ENCODE results near the gene PRR5L. TPM values are rescaled to one million over a fixed set of nuclear protein-coding genes. Genes with fewer than 3 reads are reported as not detected.
A peak's percentile ranks its signal among the peaks of the same experiment; 100 is the strongest.

The PRR5L gene
- total RNA-seq, 1 donor from 2014 or later = 103 TPM

- no peak overlapping the region for H3K4me3 Mint-ChIP-seq (ENCODE audit: unreplicated experiment)
- peak overlapping the region; percentile 99 for H3K27ac Mint-ChIP-seq (ENCODE audit: unreplicated experiment)
- H3K4me1 Mint-ChIP-seq (ENCODE audit: unreplicated experiment) = peaks cover 71% of the 10 kb centered on the region
- DNase-seq (ENCODE audit: extremely low spot score, unreplicated experiment) = no peak
- TF ChIP-seq, protein P1, sequence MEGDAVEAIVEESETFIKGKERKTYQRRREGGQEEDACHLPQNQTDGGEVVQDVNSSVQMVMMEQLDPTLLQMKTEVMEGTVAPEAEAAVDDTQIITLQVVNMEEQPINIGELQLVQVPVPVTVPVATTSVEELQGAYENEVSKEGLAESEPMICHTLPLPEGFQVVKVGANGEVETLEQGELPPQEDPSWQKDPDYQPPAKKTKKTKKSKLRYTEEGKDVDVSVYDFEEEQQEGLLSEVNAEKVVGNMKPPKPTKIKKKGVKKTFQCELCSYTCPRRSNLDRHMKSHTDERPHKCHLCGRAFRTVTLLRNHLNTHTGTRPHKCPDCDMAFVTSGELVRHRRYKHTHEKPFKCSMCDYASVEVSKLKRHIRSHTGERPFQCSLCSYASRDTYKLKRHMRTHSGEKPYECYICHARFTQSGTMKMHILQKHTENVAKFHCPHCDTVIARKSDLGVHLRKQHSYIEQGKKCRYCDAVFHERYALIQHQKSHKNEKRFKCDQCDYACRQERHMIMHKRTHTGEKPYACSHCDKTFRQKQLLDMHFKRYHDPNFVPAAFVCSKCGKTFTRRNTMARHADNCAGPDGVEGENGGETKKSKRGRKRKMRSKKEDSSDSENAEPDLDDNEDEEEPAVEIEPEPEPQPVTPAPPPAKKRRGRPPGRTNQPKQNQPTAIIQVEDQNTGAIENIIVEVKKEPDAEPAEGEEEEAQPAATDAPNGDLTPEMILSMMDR (IDR thresholded peaks at IDR 0.05) = no peak
- peaks cover 42% of the 10 kb centered on the region for H3K36me3 Mint-ChIP-seq (ENCODE audit: unreplicated experiment)
- H3K27me3 Mint-ChIP-seq (ENCODE audit: unreplicated experiment) = no peaks in the 10 kb centered on the region
- no peaks in the 10 kb centered on the region for H3K9me3 Mint-ChIP-seq (ENCODE audit: unreplicated experiment)
Measured at GRCh38 chr11:36458129-36458915, 162.2 kb downstream of the PRR5L start.

- no peak overlapping the region for H3K4me3 Mint-ChIP-seq (ENCODE audit: unreplicated experiment)
- no peak for DNase-seq (ENCODE audit: extremely low spot score, unreplicated experiment)
- peak overlapping the region; percentile 44 for H3K27ac Mint-ChIP-seq (ENCODE audit: unreplicated experiment)
- H3K9me3 Mint-ChIP-seq (ENCODE audit: unreplicated experiment) = no peaks in the 10 kb centered on the region
- H3K27me3 Mint-ChIP-seq (ENCODE audit: unreplicated experiment) = no peaks in the 10 kb centered on the region
- TF ChIP-seq, protein P1 (IDR thresholded peaks at IDR 0.05) = no peak
- peaks cover 71% of the 10 kb centered on the region for H3K4me1 Mint-ChIP-seq (ENCODE audit: unreplicated experiment)
- peaks cover 46% of the 10 kb centered on the region for H3K36me3 Mint-ChIP-seq (ENCODE audit: unreplicated experiment)
Measured at GRCh38 chr11:36459046-36459445, 163.0 kb downstream of the PRR5L start.

DNA sequence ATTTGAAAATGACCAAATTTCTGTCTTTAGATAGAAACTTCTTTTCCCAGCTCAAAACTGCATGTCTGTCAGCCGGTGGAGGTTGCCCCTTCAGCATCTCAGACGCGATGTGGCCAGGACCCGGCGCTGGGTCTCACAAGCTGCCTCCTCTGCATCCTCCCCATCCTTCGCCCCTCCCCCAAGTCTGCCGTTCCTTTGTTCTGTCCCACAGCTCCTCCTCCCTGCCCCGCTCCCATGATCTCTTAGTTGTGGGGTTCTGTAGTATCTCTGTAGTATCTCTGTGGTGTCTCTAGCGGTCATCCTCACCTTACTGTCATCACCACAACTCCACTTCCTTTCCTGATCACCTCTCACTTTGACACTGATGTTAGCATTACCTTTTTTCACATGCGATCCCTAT is 164.1 kb downstream of the PRR5L start:
- Mint-ChIP-seq H3K4me1 (ENCODE audit: unreplicated experiment) (peaks cover 71% of the 10 kb centered on the region), H3K9me3 (ENCODE audit: unreplicated experiment) (no peaks in the 10 kb centered on the region), H3K36me3 (ENCODE audit: unreplicated experiment) (peaks cover 50% of the 10 kb centered on the region), H3K27me3 (ENCODE audit: unreplicated experiment) (no peaks in the 10 kb centered on the region), H3K27ac (ENCODE audit: unreplicated experiment) (peak overlapping the region; percentile 60), H3K4me3 (ENCODE audit: unreplicated experiment) (no peak overlapping the region)
- TF ChIP-seq, protein P1 (IDR thresholded peaks at IDR 0.05) = no peak
- no peak for DNase-seq (ENCODE audit: extremely low spot score, unreplicated experiment)

DNA sequence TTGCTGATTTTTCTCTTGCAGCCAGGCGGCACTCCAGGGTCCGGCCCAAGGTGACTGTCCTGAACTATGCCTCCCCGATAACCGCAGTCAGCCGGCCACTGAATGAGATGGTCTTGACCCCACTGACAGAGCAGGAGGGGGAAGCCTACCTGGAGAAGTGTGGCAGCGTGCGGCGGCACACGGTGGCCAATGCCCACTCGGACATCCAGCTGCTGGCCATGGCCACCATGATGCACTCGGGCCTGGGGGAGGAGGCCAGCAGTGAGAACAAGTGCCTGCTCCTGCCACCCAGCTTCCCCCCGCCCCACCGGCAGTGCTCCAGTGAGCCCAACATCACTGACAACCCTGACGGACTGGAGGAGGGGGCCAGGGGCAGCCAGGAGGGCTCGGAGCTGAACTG is 166.2 kb downstream of the PRR5L start:
- H3K9me3 Mint-ChIP-seq (ENCODE audit: unreplicated experiment) = no peaks in the 10 kb centered on the region
- TF ChIP-seq, protein P1 (IDR thresholded peaks at IDR 0.05) = no peak
- H3K27ac Mint-ChIP-seq (ENCODE audit: unreplicated experiment) = peak overlapping the region; percentile 47
- DNase-seq (ENCODE audit: extremely low spot score, unreplicated experiment) = no peak
- peaks cover 63% of the 10 kb centered on the region for H3K36me3 Mint-ChIP-seq (ENCODE audit: unreplicated experiment)
- peaks cover 65% of the 10 kb centered on the region for H3K4me1 Mint-ChIP-seq (ENCODE audit: unreplicated experiment)
- H3K4me3 Mint-ChIP-seq (ENCODE audit: unreplicated experiment) = no peak overlapping the region
- no peaks in the 10 kb centered on the region for H3K27me3 Mint-ChIP-seq (ENCODE audit: unreplicated experiment)

DNA sequence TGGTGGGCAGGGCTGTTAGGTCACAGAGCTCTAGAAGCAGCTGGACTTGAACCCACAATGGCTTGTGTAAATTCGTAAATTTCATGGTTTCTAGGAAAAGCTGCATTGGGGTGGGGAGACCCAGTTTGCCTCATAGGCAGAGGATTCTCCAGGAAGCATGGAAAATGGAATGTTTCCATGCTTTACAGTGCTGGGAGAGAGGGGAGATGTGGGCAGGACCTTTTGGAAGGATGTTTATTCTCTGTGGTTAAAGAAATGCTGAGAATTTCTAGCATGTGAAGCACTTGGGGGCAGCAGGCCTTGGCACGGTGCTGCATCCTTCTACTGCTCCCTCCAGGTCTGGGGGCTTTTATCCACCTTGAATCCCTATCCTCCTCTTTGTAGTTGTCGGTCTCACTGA is 167.7 kb downstream of the PRR5L start:
- no peak for DNase-seq (ENCODE audit: extremely low spot score, unreplicated experiment)

More for the DNA sequence above, 167.7 kb downstream of the PRR5L start:
- Mint-ChIP-seq H3K27ac (ENCODE audit: unreplicated experiment) (peak overlapping the region; percentile 84), H3K4me1 (ENCODE audit: unreplicated experiment) (peaks cover 63% of the 10 kb centered on the region), H3K27me3 (ENCODE audit: unreplicated experiment) (no peaks in the 10 kb centered on the region), H3K4me3 (ENCODE audit: unreplicated experiment) (peak overlapping the region; percentile 5), H3K9me3 (ENCODE audit: unreplicated experiment) (no peaks in the 10 kb centered on the region), H3K36me3 (ENCODE audit: unreplicated experiment) (peaks cover 58% of the 10 kb centered on the region)
- TF ChIP-seq, protein P1 (IDR thresholded peaks at IDR 0.05) = no peak
